ENCODE results near the gene SPINK7.

SPINK7 gene

GRCh38 chr5:148343603-148344487 is 31.6 kb downstream of the SPINK7 start:
- no peak for DNase-seq

DNA sequence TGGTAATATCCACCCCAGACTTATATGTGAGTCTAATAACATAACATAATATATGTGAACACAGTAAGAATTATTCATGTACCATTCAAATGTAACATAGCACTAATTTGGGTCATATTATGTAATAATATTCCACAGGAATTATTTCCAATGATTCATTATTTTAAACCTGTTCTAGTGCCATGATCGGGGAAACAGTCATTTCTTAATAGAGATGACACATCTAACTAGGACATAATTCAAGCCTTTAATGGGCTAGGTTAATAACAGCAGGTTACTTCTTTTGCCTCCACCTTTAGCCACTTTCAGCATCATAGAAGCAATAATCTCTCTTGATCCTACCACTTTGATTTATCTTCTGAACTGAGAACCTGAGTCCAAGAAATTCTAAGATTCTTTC is 35.5 kb downstream of the SPINK7 start:
- no peak for DNase-seq

GRCh38 chr5:148352696-148353095 is 40.5 kb downstream of the SPINK7 start:
- no peak for DNase-seq

- no peak for DNase-seq
Measured at GRCh38 chr5:148353634-148354033, 41.4 kb downstream of the SPINK7 start.

- no peak for DNase-seq
Measured at GRCh38 chr5:148364343-148364742, 52.1 kb downstream of the SPINK7 start.

All from NCI-H1694 (cell line).